HepG2 (cell line): Measurements from ENCODE around the gene TYMS. TPM values are rescaled to one million over a fixed set of nuclear protein-coding genes. Genes with fewer than 3 reads are reported as not detected.

Source experiments
- ATAC-seq: fragments of 200-7000 bp; cut with Tn5 transposase; 3 replicates; pipeline ENCODE4 v1.9.1; 2020; ENCODE audit warnings: mild to moderate bottlenecking, moderate library complexity
- BruUV-seq: library from RNA; stranded (reverse); fragments of 400-500 nt; replicated peaks from 2 replicates; lab custom pipeline; 2021; lab: Mats Ljungman, UMichigan
- CTCF ChIA-PET: fragments of 300-600 bp; formaldehyde crosslinking; extraction: SDS; loops from one replicate; lab custom pipeline; 2021; ENCODE audit warnings: low total read pairs, inconsistent platforms, low intra/inter-chr PET ratio; lab: Yijun Ruan, JAX
- POLR2A ChIA-PET: fragments of 350-600 bp; sonication (Branson Sonifier 250); formaldehyde crosslinking; loops from one replicate; lab custom pipeline; 2020; ENCODE audit warnings: antibody characterized with exemption, inconsistent platforms; lab: Yijun Ruan, JAX
- DNase-seq: peaks from one replicate; pipeline ENCODE4 v3.0.0-alpha.2; 2015; ENCODE audit warnings: low spot score
- FAIRE-seq: peaks from 3 replicates; lab custom pipeline; 2011; peaks lifted over from hg19 to GRCh38; lab: Jason Lieb, UNC
- H2AFZ ChIP-seq: one replicate; pipeline ENCODE4 v1.6.1; 2011; ENCODE audit warnings: low read length, inconsistent platforms
- H3K27ac ChIP-seq: fragments of 300-600 bp; 3 replicates; pipeline ENCODE4 v1.8.0; 2011; ENCODE audit warnings: mixed run types, mild to moderate bottlenecking, mixed read lengths, low read length, inconsistent platforms; ENCODE audit not compliant: insufficient read depth; ENCODE audit errors: extremely low read length
- H3K27me3 ChIP-seq, 2 experiments: fragments of 200-600 bp in 1 of 2; 2 replicates in 1 of 2; 3 replicates in 1 of 2; pipeline versions ENCODE4 v1.6.0 to v1.8.0; 2011; ENCODE audit warnings: low read length in 2 of 2, mild to moderate bottlenecking in 2 of 2, moderate library complexity in 2 of 2, inconsistent platforms in 1 of 2; ENCODE audit not compliant: insufficient read depth in 2 of 2, control insufficient read depth in 1 of 2
- H3K36me3 ChIP-seq, 2 experiments: fragments of 200-600 bp in 1 of 2; replicated peaks in 1 of 2; 2 replicates in 1 of 2; 3 replicates in 1 of 2; pipeline versions ENCODE4 v1.5.1 to v1.8.0; 2011; ENCODE audit warnings: low read length in 2 of 2, inconsistent platforms in 1 of 2; ENCODE audit not compliant: insufficient read depth in 2 of 2, control insufficient read depth in 1 of 2
- H3K4me1 ChIP-seq: 2 replicates; pipeline ENCODE4 v1.5.1; 2012; ENCODE audit warnings: low read length, inconsistent platforms; ENCODE audit not compliant: insufficient read depth
- H3K4me2 ChIP-seq: 2 replicates; pipeline ENCODE4 v1.6.0; 2011; ENCODE audit warnings: low read depth, low read length, inconsistent platforms
- H3K4me3 ChIP-seq, 3 experiments: fragments of 200-600 bp in 1 of 3; sonication (generic), shearing (Covaris generic) in 1 of 3; replicated peaks in 1 of 3; 2 replicates each; pipeline ENCODE4 v1.5.1; 2011 to 2016; ENCODE audit warnings: low read length in 3 of 3, inconsistent platforms in 2 of 3, low read depth in 2 of 3, mild to moderate bottlenecking in 2 of 3, control low read depth in 1 of 3, mixed read lengths in 1 of 3; ENCODE audit not compliant: insufficient read depth in 1 of 3
- H3K79me2 ChIP-seq: one replicate; pipeline ENCODE4 v1.6.1; 2011; ENCODE audit warnings: low read length, inconsistent platforms; ENCODE audit not compliant: insufficient read depth
- H3K9ac ChIP-seq: 2 replicates; pipeline ENCODE4 v1.6.0; 2011; ENCODE audit warnings: mild to moderate bottlenecking, low read depth, low read length, inconsistent platforms; ENCODE audit not compliant: insufficient read depth
- H3K9me3 ChIP-seq: 2 replicates; pipeline ENCODE4 v1.5.1; 2012; ENCODE audit warnings: mild to moderate bottlenecking, low read length
- H4K20me1 ChIP-seq: 2 replicates; pipeline ENCODE4 v1.6.0; 2011; ENCODE audit warnings: inconsistent platforms, mild to moderate bottlenecking, low read length, moderate library complexity; ENCODE audit not compliant: insufficient read depth
- CENPBD1 ChIP-seq: sonication (generic); formaldehyde crosslinking; IDR thresholded peaks from 2 replicates; pipeline ENCODE4 v1.8.0; 2022; ENCODE audit warnings: missing genetic modification reagents, low read depth, mild to moderate bottlenecking, borderline replicate concordance
- CENPX ChIP-seq: sonication (generic); formaldehyde crosslinking; IDR thresholded peaks from 2 replicates; pipeline ENCODE4 v1.9.0; 2021; ENCODE audit warnings: mild to moderate bottlenecking, missing genetic modification reagents, moderate library complexity
- ETV6 ChIP-seq: sonication (generic); formaldehyde crosslinking; conservative IDR thresholded peaks from 2 replicates; pipeline ENCODE4 v1.4.0; 2020; ENCODE audit warnings: missing genetic modification reagents
- IRF2 ChIP-seq: IDR thresholded peaks from 2 replicates; pipeline ENCODE4 v1.6.1; 2018; ENCODE audit warnings: missing genetic modification reagents, missing compliant biosample characterization
- NONO ChIP-seq, 2 experiments: fragments of 450-650 bp in 1 of 2; sonication (generic) in 1 of 2; formaldehyde crosslinking in 1 of 2; IDR thresholded peaks in 1 of 2; conservative IDR thresholded peaks in 1 of 2; 2 replicates each; pipeline versions ENCODE4 v1.6.1 to v1.8.0; 2017 to 2022; ENCODE audit warnings: mild to moderate bottlenecking in 1 of 2, missing genetic modification reagents in 1 of 2, moderate library complexity in 1 of 2
- RARG ChIP-seq: sonication (generic); formaldehyde crosslinking; IDR thresholded peaks from 2 replicates; pipeline ENCODE4 v1.4.0; 2020; ENCODE audit warnings: low read depth, mild to moderate bottlenecking, missing genetic modification reagents
- RBFOX2 ChIP-seq: fragments of 200-400 bp; formaldehyde crosslinking; IDR thresholded peaks from 2 replicates; pipeline ENCODE4 v1.6.1; 2017; ENCODE audit warnings: low read depth, mild to moderate bottlenecking, low read length
- ZBED4 ChIP-seq: sonication (generic); formaldehyde crosslinking; IDR thresholded peaks from 2 replicates; pipeline ENCODE4 v1.4.0; 2020; ENCODE audit warnings: missing genetic modification reagents, borderline replicate concordance
- ZNF274 ChIP-seq: sonication (generic); formaldehyde crosslinking; IDR thresholded peaks from 2 replicates; pipeline ENCODE4 v1.5.1; 2020; ENCODE audit warnings: mild to moderate bottlenecking, missing genetic modification reagents
- ZNF552 ChIP-seq: sonication (generic); formaldehyde crosslinking; IDR thresholded peaks from 2 replicates; pipeline ENCODE4 v1.9.0; 2022; ENCODE audit warnings: missing genetic modification reagents, mild to moderate bottlenecking, borderline replicate concordance
- ZNF790 ChIP-seq: sonication (generic); formaldehyde crosslinking; IDR thresholded peaks from 2 replicates; pipeline ENCODE4 v1.8.0; 2022; ENCODE audit warnings: missing genetic modification reagents, mild to moderate bottlenecking, borderline replicate concordance
- WGBS: methylation state at CpG from one replicate; pipeline ENCODE4 v1.1.6; 2017; ENCODE audit warnings: low lambda C conversion rate; 5-methylcytosine and 5-hydroxymethylcytosine counted together
- in situ Hi-C: cut with HindIII; loops from 2 replicates; pipeline ENCODE4 v1.10.0; 2017; ENCODE audit warnings: low pct_unique_long_range_greater_than_20kb; ENCODE audit not compliant: extremely low pct_ligation_motif_present
- intact Hi-C: fragments of 100-400 bp; cut with micrococcal nuclease; formaldehyde crosslinking; loops from one replicate; pipeline ENCODE4 v1.10.0; 2022; ENCODE audit not compliant: unreplicated experiment
- polyA plus RNA-seq, 8 experiments: library from polyadenylated mRNA; depleted of rRNA in 3 of 8; stranded (reverse) in 7 of 8; unstranded in 1 of 8; fragments of >200 nt; fragmentation: Illumina TruSeq in 4 of 8; extraction: Trizol in 4 of 8; gene quantifications; 2 replicates each; pipeline versions ENCODE4 v1.2.1 to v1.2.3, GENCODE V29; 2011 to 2016; ENCODE audit warnings: low read depth in 4 of 8, missing spikeins in 1 of 8, mixed read lengths in 1 of 8; ENCODE audit not compliant: insufficient read depth in 1 of 8
- total RNA-seq, 5 experiments: library from RNA; depleted of rRNA; stranded (reverse); fragments of >200 nt; fragmentation: Illumina TruSeq; extraction: Trizol; gene quantifications; 2 replicates each; pipeline ENCODE4 v1.2.3, GENCODE V29; 2016; ENCODE audit warnings: low read depth in 1 of 5

TYMS gene
- total and polyA plus RNA-seq, 2 of the 13 experiments (the other 11 are each of a cell fraction or from before 2014, with no cell fraction given): 80.1 to 106 TPM

DNA sequence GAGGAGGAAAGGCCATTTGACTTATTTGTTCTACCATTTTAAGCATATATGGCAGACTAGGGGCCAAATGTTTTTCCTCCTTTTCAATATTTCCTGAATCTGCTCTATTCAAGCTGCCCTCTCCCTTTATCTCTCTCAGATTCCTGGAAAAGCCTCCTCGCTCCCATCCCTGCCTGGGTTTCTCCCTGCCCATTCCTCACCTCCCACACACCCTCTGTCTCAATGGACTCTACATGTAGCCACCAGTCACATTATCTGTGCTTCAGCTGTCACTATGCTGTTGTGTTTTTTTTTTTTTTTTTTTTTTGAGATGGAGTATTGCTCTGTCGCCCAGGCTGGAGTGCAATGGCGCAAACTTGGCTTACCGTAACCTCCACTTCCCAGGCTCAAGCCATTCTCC is 22.9 kb downstream of the TYMS start:
- no TSS peak for BruUV-seq
- no peak for ATAC-seq
- Histone ChIP-seq H3K79me2 (no peaks in the 10 kb centered on the region), H3K27me3 (no peaks in the 10 kb centered on the region), H3K27ac (no peak overlapping the region), H3K9ac (no peak overlapping the region), H3K4me2 (no peak overlapping the region), H3K36me3 (peaks cover 27 to 59% of the 10 kb centered on the region in 2 experiments), H2AFZ (no peak overlapping the region), H3K9me3 (no peaks in the 10 kb centered on the region), H3K4me1 (peaks cover 31% of the 10 kb centered on the region), H4K20me1 (peaks cover 8% of the 10 kb centered on the region; the same call in 1 of the 2 replicates), H3K4me3 (no peak overlapping the region)
- ChIA-PET CTCF (no interaction called here), POLR2A (no interaction called here)
- FAIRE-seq: no peak
- WGBS: 100% methylated on average over 4 of the region's 4 CpGs
- in situ Hi-C loops (no loop called here), intact Hi-C loops (no loop called here)
- no peak for DNase-seq
- TF ChIP-seq ZNF552 (CRISPR knock-in tag): no peak
- no peak for TF ChIP-seq CENPBD1 (CRISPR knock-in tag)
- TF ChIP-seq ETV6 (CRISPR knock-in tag): no peak
- TF ChIP-seq RBFOX2: no peak
- TF ChIP-seq ZNF790 (CRISPR knock-in tag): no peak
- TF ChIP-seq ZBED4 (CRISPR knock-in tag): no peak
- TF ChIP-seq ZNF274 (CRISPR knock-in tag): no peak
- no peak for TF ChIP-seq IRF2
- TF ChIP-seq NONO (IDR thresholded peaks at IDR 0.05): no peak
- TF ChIP-seq NONO (CRISPR knock-in tag; conservative IDR thresholded peaks at IDR 0.05): no peak
- TF ChIP-seq CENPX (CRISPR knock-in tag): no peak
- no peak for TF ChIP-seq RARG (CRISPR knock-in tag)
